Measurements from ENCODE around the gene TTC34. TPM values are rescaled to one million over a fixed set of nuclear protein-coding genes. Genes with fewer than 3 reads are reported as not detected.

TTC34 gene
- polyA plus RNA-seq, 3 donors, result 0.03 to 1.00 TPM; not detected in 1

- Histone ChIP-seq H3K27ac (ENCODE audit: low read depth in 1 of 2, low read length in 2 of 2) (no peak overlapping the region), H3K4me1 (ENCODE audit: control insufficient read depth in 1 of 2, insufficient read depth in 2 of 2, low read length in 2 of 2) (no peaks in the 10 kb centered on the region), H4K20me1 (ENCODE audit: insufficient read depth, low read length) (no peaks in the 10 kb centered on the region), H3K4me2 (replicated peaks; ENCODE audit: extremely low read depth, low read length, poor library complexity, severe bottlenecking) (no peak overlapping the region), H3K4me3 (replicated peaks in 1 of 3; ENCODE audit: low read depth in 2 of 3, low read length in 3 of 3) (no peak overlapping the region), H3K27me3 (ENCODE audit: control insufficient read depth in 2 of 2, insufficient read depth in 2 of 2, low read length in 2 of 2) (no peaks in the 10 kb centered on the region), H3K9ac (ENCODE audit: insufficient read depth, low read length, poor library complexity, severe bottlenecking) (no peak overlapping the region), H3K79me2 (ENCODE audit: insufficient read depth, low read length) (no peaks in the 10 kb centered on the region), H2AFZ (ENCODE audit: insufficient read depth, low read depth, low read length, poor library complexity, severe bottlenecking) (no peak overlapping the region), H3K9me3 (replicated peaks in 1 of 2; ENCODE audit: control insufficient read depth in 1 of 2, insufficient read depth in 1 of 2, low read length in 2 of 2) (peaks cover 32 to 40% of the 10 kb centered on the region in 2 donors), H3K36me3 (replicated peaks in 1 of 2; ENCODE audit: control insufficient read depth in 1 of 2, insufficient read depth in 2 of 2, low read length in 2 of 2) (no peaks in the 10 kb centered on the region)
- intact Hi-C loops (cut with micrococcal nuclease), result no loop called here
- H3K4me1 Mint-ChIP-seq, result no peaks in the 10 kb centered on the region
- H3K27me3 Mint-ChIP-seq (ENCODE audit: low read depth in 3 of 3), result peaks cover 0 to 7% (median 5%) of the 10 kb centered on the region in 3 donors
- peak overlapping the region in 1 of 7 donors; percentile 6 for H3K27ac Mint-ChIP-seq
- 59% methylated on average over 9 of the region's 10 CpGs for WGBS (ENCODE audit: insufficient coverage)
- H3K9me3 Mint-ChIP-seq, result peaks cover 18 to 56% (median 32%) of the 10 kb centered on the region in 7 donors
- no peak for TF ChIP-seq CTCF (IDR thresholded peaks at IDR 0.05)
- no peaks in the 10 kb centered on the region for H3K36me3 Mint-ChIP-seq
- H3K4me3 Mint-ChIP-seq, result no peak overlapping the region
- DNase-seq, result no peak
Measured at GRCh38 chr1:2650967-2651645, 150.4 kb downstream of the TTC34 start.

GRCh38 chr1:2646837-2647236 lies 154.7 kb downstream of the TTC34 start:
- Mint-ChIP-seq H3K4me1 (peaks cover 8% of the 10 kb centered on the region), H3K27me3 (ENCODE audit: low read depth in 3 of 3) (peaks cover 5 to 15% (median 7%) of the 10 kb centered on the region in 3 donors), H3K9me3 (peaks cover 27 to 46% (median 42%) of the 10 kb centered on the region in 7 donors), H3K27ac (no peak overlapping the region), H3K36me3 (no peaks in the 10 kb centered on the region), H3K4me3 (no peak overlapping the region)
- H3K4me1 ChIP-seq (ENCODE audit: control insufficient read depth in 1 of 2, insufficient read depth in 2 of 2, low read length in 2 of 2), result peaks cover 13 to 16% of the 10 kb centered on the region in 2 donors
- no peaks in the 10 kb centered on the region for H3K79me2 ChIP-seq (ENCODE audit: insufficient read depth, low read length)
- TF ChIP-seq CTCF (IDR thresholded peaks at IDR 0.05), result no peak
- H3K4me2 ChIP-seq (replicated peaks; ENCODE audit: extremely low read depth, low read length, poor library complexity, severe bottlenecking), result no peak overlapping the region
- DNase-seq, result no peak
- no peak overlapping the region for H3K27ac ChIP-seq (ENCODE audit: low read depth in 1 of 2, low read length in 2 of 2)
- H4K20me1 ChIP-seq (ENCODE audit: insufficient read depth, low read length), result no peaks in the 10 kb centered on the region
- peaks cover 0 to 4% of the 10 kb centered on the region in 2 donors for H3K27me3 ChIP-seq (ENCODE audit: control insufficient read depth in 2 of 2, insufficient read depth in 2 of 2, low read length in 2 of 2)
- no peak overlapping the region for H3K9ac ChIP-seq (ENCODE audit: insufficient read depth, low read length, poor library complexity, severe bottlenecking)
- H3K9me3 ChIP-seq (replicated peaks in 1 of 2; ENCODE audit: control insufficient read depth in 1 of 2, insufficient read depth in 1 of 2, low read length in 2 of 2), result peaks cover 38% of the 10 kb centered on the region in 2 donors
- no peak overlapping the region for H3K4me3 ChIP-seq (replicated peaks in 1 of 3; ENCODE audit: low read depth in 2 of 3, low read length in 3 of 3)
- no peak overlapping the region for H2AFZ ChIP-seq (ENCODE audit: insufficient read depth, low read depth, low read length, poor library complexity, severe bottlenecking)
- no CpG with 5 or more reads among the region's 5 CpGs for WGBS (ENCODE audit: insufficient coverage)
- intact Hi-C loops (cut with micrococcal nuclease), result loop anchor here (2.0 to 5.0 kb wide), 2 partner anchors 232 to 235 kb away; partner anchors contain the start of gene PEX10 (in 1 of the 2)
- H3K36me3 ChIP-seq (replicated peaks in 1 of 2; ENCODE audit: control insufficient read depth in 1 of 2, insufficient read depth in 2 of 2, low read length in 2 of 2), result no peaks in the 10 kb centered on the region
